AML-193 (cell line): ENCODE data around the gene ETV6.

Source experiments
- DNase-seq, 2 experiments: peaks; one replicate each; lab custom pipeline; 2025; lab: John Stamatoyannopoulos, UW

The ETV6 gene

DNA sequence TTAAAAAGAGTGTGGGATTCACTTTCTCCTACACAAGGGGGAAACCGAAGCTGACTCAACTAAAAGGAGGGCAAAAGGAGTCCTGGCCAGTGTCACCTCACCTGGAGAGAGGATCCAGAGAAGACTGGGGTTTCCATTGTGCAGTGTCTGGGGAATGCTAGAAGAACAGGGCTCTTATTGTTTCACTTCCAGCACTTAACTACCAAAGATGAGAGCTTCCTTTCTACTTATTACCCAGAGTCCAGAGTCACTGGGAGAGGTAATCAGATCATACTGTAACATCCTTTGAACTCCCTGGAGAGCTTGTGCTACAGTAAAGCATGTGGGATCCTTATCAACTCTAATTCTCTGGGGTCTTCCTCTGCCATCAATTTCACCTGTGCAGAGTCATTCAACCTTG lies 272.9 kb downstream of the ETV6 start:
- DNase-seq = no peak

DNA sequence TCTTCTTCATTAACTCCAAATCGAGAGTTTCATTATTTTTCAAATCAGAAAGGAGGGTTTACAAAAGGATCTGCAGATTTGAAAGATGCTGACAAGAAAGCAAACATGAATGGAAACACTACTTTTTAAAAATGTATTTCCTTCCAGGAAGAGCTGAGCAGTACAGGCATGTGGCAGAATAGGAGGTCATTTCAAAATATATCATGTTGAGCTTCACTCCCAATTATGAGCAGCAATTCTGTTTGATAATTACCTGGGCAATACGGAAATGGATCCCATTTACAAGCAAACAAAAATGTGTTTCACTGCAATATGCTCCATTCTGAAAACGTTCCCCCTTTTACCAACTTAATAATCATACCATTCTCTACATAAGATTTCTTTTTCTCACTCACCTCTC lies 273.6 kb downstream of the ETV6 start:
- no peak for DNase-seq

GRCh38 chr12:11927286-11927935 lies 277.9 kb downstream of the ETV6 start:
- peak in 1 of 2 experiments; percentile 48 for DNase-seq

DNA sequence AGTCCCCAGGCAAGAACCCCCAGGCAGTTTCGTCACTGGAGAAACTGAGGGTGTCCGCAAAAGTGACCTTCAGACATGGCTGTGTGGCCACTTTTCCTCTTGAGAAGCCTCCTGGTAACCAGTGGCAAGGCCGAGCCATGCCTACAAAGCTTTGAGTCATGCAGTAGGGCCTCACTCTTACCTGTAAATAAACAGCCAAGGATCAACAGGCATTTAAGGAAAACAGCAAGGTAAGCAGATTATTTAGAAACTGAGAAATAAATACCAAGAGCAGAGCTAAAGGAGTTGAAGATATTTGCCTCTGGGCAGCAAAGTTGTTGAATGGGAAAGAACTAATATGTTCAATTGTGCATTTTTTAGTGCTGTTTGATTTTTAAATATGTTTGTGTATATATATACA lies 280.2 kb downstream of the ETV6 start:
- DNase-seq = no peak

GRCh38 chr12:11939223-11939622 lies 289.7 kb downstream of the ETV6 start:
- no peak for DNase-seq

- DNase-seq = no peak
Measured at GRCh38 chr12:11941606-11942337, 292.3 kb downstream of the ETV6 start.

- no peak for DNase-seq
Measured at GRCh38 chr12:11943919-11944700, 294.6 kb downstream of the ETV6 start.
